ENCODE results near the gene USH2A.

Gene USH2A

DNA sequence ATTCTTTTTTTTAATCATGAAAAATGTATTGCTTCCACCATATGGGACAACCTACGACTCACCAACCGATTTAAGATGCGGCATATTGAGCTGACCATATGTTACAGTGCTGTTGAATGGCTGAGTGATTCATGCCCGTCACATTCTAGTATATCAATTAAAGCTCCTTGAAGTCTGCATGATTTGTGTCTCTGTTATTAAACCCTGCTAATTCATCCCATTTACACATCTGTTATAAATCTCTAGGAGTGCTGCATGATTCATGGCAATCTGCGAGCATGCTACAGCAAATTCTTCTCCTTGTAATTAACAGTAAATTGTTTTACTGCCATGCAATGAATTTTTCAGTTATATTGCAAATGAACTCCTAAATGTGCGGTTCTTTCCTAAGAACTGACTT, 239.8 kb downstream of the USH2A start:
- no peak overlapping the region for H3K27ac ChIP-seq
- TF ChIP-seq, protein P1, sequence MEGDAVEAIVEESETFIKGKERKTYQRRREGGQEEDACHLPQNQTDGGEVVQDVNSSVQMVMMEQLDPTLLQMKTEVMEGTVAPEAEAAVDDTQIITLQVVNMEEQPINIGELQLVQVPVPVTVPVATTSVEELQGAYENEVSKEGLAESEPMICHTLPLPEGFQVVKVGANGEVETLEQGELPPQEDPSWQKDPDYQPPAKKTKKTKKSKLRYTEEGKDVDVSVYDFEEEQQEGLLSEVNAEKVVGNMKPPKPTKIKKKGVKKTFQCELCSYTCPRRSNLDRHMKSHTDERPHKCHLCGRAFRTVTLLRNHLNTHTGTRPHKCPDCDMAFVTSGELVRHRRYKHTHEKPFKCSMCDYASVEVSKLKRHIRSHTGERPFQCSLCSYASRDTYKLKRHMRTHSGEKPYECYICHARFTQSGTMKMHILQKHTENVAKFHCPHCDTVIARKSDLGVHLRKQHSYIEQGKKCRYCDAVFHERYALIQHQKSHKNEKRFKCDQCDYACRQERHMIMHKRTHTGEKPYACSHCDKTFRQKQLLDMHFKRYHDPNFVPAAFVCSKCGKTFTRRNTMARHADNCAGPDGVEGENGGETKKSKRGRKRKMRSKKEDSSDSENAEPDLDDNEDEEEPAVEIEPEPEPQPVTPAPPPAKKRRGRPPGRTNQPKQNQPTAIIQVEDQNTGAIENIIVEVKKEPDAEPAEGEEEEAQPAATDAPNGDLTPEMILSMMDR (IDR thresholded peaks at IDR 0.05) = no peak

DNA sequence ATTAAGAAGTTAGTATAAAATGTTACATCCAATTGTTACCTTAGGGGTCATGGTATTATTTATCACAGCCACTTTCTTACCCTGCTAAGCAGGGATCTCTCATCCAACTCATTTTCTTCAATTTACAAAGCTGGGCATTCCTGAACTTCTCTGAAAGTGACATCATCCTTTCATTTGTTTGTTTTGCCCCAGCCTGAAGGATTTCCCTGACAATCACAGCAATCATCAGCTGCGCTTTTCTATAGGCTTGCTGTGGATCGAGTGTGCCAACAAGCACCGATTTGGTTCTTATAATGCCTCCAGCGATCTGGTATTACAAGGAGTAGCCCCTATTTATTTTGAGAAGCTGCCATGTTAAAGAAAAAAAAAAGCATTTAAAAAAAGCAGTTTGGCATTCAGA, 240.2 kb downstream of the USH2A start:
- Histone ChIP-seq H3K27ac (no peak overlapping the region), H3K4me3 (no peak overlapping the region)
- TF ChIP-seq, protein P1 (IDR thresholded peaks at IDR 0.05) = no peak
- no peak for DNase-seq (ENCODE audit: low spot score)

More for the DNA sequence above, 239.8 kb downstream of the USH2A start:
- no peak overlapping the region for H3K4me3 ChIP-seq
- DNase-seq (ENCODE audit: low spot score) = no peak

DNA sequence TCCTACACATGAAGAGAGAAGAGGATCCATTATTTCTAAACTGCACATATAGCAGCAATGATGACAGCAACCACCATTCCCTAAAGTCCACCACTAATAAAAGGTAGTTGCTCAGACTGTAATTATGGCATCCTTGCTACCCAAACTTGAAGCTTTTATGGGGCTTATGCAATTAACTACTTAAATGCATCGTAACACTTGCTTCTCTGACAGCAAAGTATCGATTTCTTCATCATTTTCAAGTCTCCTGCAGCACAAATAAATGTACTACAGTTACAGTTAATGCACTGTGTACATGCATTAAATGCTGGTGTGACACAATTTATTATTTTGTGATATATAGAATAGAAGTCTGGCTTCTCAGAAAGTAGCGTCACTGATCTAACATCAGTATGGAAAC, 241.7 kb downstream of the USH2A start:
- TF ChIP-seq, protein P1 (IDR thresholded peaks at IDR 0.05) = no peak
- H3K27ac ChIP-seq = no peak overlapping the region
- H3K4me3 ChIP-seq = no peak overlapping the region
- DNase-seq (ENCODE audit: low spot score) = no peak

DNA sequence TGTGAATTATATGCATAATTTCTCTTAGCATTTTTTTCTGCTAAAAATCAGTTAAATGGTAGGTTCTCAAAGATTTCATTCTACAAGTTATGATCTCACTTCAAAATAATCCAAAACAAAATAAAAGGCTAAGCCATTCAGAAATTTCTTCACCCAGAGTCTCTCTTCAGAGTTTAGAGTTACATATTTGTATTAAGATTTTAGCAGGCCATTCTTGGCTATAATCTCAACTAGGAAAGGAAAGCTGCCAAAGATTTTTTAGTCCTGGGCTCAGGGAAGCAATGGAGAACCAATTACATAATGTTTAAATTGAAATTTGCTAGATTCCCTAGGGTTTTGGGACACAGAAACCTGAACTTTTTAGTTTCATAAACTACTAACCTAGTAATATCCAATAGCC, 245.0 kb downstream of the USH2A start:
- DNase-seq (ENCODE audit: low spot score) = no peak
- no peak overlapping the region for H3K27ac ChIP-seq
- TF ChIP-seq, protein P1 (IDR thresholded peaks at IDR 0.05) = no peak
- no peak overlapping the region for H3K4me3 ChIP-seq

DNA sequence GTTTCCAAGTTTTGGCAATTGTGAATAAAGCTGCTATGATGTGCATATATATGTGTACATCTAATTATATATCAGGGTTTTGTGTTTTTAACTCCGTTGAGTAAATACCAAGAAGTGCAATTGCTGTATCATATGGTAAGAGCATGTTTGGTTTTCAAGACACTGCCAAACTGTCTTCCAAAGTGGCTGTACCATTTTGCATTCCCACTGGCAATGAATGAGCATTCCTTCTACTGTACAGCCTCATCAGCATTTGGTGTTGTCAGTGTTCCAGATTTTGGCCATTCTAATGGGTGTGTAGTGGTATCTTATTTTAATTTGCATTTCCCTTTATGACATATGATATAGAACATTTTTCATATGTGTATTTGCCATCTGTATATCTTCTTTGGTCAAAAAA, 246.3 kb downstream of the USH2A start:
- no peak overlapping the region for H3K4me3 ChIP-seq
- TF ChIP-seq, protein P1 (IDR thresholded peaks at IDR 0.05) = no peak

DNA sequence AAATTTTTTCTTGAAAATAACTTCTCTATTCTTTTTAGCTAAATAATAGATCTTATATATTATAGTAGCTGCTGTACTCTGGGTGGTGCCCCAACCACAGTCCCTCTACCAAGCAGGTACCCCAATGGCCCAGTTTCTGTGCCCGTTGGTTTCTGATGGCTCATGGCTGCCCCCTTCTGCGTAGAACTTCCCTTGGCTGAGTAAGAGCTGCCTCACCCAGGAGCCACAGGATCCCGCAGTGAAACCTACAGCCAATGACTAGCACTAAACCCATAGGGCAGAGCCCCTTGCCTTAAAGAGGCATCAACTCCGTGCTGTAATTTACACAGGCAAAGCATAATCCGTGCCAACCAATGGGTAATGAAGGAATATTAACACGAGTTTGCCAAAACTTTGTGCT, 247.5 kb downstream of the USH2A start:
- no peak for DNase-seq (ENCODE audit: low spot score)
- Histone ChIP-seq H3K4me3 (no peak overlapping the region), H3K27ac (no peak overlapping the region)
- TF ChIP-seq, protein P1 (IDR thresholded peaks at IDR 0.05) = no peak

More for the DNA sequence above, 246.3 kb downstream of the USH2A start:
- DNase-seq (ENCODE audit: low spot score) = no peak
- H3K27ac ChIP-seq = no peak overlapping the region

DNA sequence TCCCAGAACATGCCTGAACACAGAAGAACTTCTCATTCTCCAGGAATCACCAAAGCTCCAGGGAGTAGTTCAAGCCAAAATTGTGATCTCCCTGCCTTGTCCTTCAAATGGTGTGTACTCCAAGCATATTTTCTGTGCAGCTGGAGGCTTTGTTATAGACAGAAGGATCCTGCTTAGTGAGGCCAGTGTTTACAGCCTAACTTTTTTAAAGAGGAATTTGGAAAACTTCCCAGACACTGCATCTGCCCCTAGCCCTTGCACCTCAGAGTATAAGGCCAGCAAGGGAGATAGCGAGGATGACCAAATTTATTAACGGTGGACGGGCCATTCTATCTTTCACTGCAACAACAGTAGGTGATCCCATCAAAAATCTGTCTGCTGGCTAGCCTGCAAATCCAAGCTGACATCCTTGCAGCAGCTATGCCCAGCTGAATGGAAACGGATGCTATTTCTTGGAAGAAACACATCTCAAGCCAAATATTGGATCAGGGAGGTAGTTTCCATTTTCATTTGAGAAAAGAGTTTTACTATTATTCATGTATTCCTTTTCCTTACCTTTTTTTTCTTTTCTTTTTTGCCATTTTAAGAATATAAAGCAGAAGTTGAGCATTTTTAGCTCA, 249.8 kb downstream of the USH2A start:
- no peak for DNase-seq (ENCODE audit: low spot score)
- H3K27ac ChIP-seq = no peak overlapping the region
- TF ChIP-seq, protein P1 (IDR thresholded peaks at IDR 0.05) = no peak
- no peak overlapping the region for H3K4me3 ChIP-seq

All from coronary artery (tissue), 2 donors.